Measurements from ENCODE around the gene AGXT2.

The AGXT2 gene

GRCh38 chr5:35058374-35058788, 10.6 kb upstream of the AGXT2 start:
- H3K36me3 ChIP-seq (replicated peaks; ENCODE audit: low read depth, low read length) = no peaks in the 10 kb centered on the region
- no peaks in the 10 kb centered on the region for H3K9me3 ChIP-seq (ENCODE audit: insufficient read depth, low read length)
- no peak overlapping the region; the same call in 1 of the 2 replicates for H2AFZ ChIP-seq (ENCODE audit: low read depth, low read length)
- H3K9ac ChIP-seq (ENCODE audit: low read length) = peak overlapping the region; percentile 1; the same call in 1 of the 2 replicates
- H3K27ac ChIP-seq (ENCODE audit: low read length) = peak overlapping the region; percentile 42
- TF ChIP-seq, protein P1, sequence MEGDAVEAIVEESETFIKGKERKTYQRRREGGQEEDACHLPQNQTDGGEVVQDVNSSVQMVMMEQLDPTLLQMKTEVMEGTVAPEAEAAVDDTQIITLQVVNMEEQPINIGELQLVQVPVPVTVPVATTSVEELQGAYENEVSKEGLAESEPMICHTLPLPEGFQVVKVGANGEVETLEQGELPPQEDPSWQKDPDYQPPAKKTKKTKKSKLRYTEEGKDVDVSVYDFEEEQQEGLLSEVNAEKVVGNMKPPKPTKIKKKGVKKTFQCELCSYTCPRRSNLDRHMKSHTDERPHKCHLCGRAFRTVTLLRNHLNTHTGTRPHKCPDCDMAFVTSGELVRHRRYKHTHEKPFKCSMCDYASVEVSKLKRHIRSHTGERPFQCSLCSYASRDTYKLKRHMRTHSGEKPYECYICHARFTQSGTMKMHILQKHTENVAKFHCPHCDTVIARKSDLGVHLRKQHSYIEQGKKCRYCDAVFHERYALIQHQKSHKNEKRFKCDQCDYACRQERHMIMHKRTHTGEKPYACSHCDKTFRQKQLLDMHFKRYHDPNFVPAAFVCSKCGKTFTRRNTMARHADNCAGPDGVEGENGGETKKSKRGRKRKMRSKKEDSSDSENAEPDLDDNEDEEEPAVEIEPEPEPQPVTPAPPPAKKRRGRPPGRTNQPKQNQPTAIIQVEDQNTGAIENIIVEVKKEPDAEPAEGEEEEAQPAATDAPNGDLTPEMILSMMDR (IDR thresholded peaks at IDR 0.05; ENCODE audit: low read depth, low read length) = no peak
- no peak for TF ChIP-seq EZH2phosphoT487 (IDR thresholded peaks at IDR 0.05; ENCODE audit: low read depth)
- H3K4me1 ChIP-seq (ENCODE audit: low read length) = peaks cover 22% of the 10 kb centered on the region
- H3K4me3 ChIP-seq (ENCODE audit: low read length) = peak overlapping the region; percentile 55
- no peaks in the 10 kb centered on the region for H3K27me3 ChIP-seq (ENCODE audit: low read depth, low read length)
- H3K79me2 ChIP-seq (ENCODE audit: low read length) = no peaks in the 10 kb centered on the region
- no peaks in the 10 kb centered on the region for H4K20me1 ChIP-seq (ENCODE audit: insufficient read depth, low read length)
- peak overlapping the region; percentile 77 for H3K4me2 ChIP-seq (ENCODE audit: low read length)

DNA sequence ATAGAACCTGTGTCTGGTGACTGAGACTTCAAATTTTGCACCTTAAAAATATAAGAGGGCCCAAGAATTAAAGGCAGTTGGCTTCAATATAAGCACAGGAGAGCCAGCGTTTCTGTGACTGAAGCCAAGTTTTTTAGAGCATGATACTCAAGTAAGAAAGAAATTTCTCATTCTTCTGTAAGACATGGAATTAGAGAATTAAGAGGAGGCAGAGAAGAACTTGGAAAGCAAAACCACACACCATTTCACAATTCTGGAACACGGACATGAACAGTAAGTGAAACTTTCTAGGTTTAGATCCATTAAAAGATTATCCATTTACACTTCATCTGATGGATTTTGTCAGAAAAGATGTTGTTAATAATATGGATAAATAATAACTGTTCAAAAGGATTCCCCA, 8.9 kb upstream of the AGXT2 start:
- H3K9ac ChIP-seq (ENCODE audit: low read length) = no peak overlapping the region
- no peaks in the 10 kb centered on the region for H3K79me2 ChIP-seq (ENCODE audit: low read length)
- no peaks in the 10 kb centered on the region for H3K27me3 ChIP-seq (ENCODE audit: low read depth, low read length)
- H3K27ac ChIP-seq (ENCODE audit: low read length) = no peak overlapping the region
- TF ChIP-seq, protein P1 (IDR thresholded peaks at IDR 0.05; ENCODE audit: low read depth, low read length) = no peak
- no peak for TF ChIP-seq EZH2phosphoT487 (IDR thresholded peaks at IDR 0.05; ENCODE audit: low read depth)
- H3K4me3 ChIP-seq (ENCODE audit: low read length) = no peak overlapping the region
- peaks cover 22% of the 10 kb centered on the region for H3K4me1 ChIP-seq (ENCODE audit: low read length)
- no peak overlapping the region for H2AFZ ChIP-seq (ENCODE audit: low read depth, low read length)
- H4K20me1 ChIP-seq (ENCODE audit: insufficient read depth, low read length) = no peaks in the 10 kb centered on the region
- H3K36me3 ChIP-seq (replicated peaks; ENCODE audit: low read depth, low read length) = no peaks in the 10 kb centered on the region
- H3K9me3 ChIP-seq (ENCODE audit: insufficient read depth, low read length) = no peaks in the 10 kb centered on the region
- H3K4me2 ChIP-seq (ENCODE audit: low read length) = no peak overlapping the region

DNA sequence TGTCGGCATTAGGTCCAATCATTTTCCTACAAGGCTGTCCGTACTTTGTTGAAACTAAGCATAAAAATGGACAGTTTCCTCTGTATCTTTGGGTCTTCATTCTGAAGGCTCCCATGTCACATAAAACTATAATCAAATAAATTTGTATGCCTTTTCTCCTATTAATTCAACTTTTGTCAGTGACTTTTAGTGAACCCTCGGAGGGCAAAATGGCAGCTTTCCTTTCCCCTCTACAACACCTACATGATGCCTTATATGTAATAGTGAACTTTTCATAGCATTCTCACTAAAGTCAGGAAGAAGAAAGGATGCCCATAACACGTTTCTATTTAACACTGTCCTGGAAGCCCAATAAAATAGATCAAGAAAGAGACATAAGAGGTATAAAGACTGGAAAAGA, 5.1 kb upstream of the AGXT2 start:
- peaks cover 9% of the 10 kb centered on the region for H3K4me1 ChIP-seq (ENCODE audit: low read length)
- H3K27ac ChIP-seq (ENCODE audit: low read length) = no peak overlapping the region
- TF ChIP-seq, protein P1 (IDR thresholded peaks at IDR 0.05; ENCODE audit: low read depth, low read length) = no peak
- TF ChIP-seq EZH2phosphoT487 (IDR thresholded peaks at IDR 0.05; ENCODE audit: low read depth) = no peak
- H3K4me2 ChIP-seq (ENCODE audit: low read length) = no peak overlapping the region
- no peaks in the 10 kb centered on the region for H3K79me2 ChIP-seq (ENCODE audit: low read length)
- H3K4me3 ChIP-seq (ENCODE audit: low read length) = no peak overlapping the region
- no peaks in the 10 kb centered on the region for H4K20me1 ChIP-seq (ENCODE audit: insufficient read depth, low read length)
- H3K36me3 ChIP-seq (replicated peaks; ENCODE audit: low read depth, low read length) = no peaks in the 10 kb centered on the region
- H3K9me3 ChIP-seq (ENCODE audit: insufficient read depth, low read length) = no peaks in the 10 kb centered on the region
- no peak overlapping the region for H2AFZ ChIP-seq (ENCODE audit: low read depth, low read length)
- no peaks in the 10 kb centered on the region for H3K27me3 ChIP-seq (ENCODE audit: low read depth, low read length)
- H3K9ac ChIP-seq (ENCODE audit: low read length) = no peak overlapping the region

DNA sequence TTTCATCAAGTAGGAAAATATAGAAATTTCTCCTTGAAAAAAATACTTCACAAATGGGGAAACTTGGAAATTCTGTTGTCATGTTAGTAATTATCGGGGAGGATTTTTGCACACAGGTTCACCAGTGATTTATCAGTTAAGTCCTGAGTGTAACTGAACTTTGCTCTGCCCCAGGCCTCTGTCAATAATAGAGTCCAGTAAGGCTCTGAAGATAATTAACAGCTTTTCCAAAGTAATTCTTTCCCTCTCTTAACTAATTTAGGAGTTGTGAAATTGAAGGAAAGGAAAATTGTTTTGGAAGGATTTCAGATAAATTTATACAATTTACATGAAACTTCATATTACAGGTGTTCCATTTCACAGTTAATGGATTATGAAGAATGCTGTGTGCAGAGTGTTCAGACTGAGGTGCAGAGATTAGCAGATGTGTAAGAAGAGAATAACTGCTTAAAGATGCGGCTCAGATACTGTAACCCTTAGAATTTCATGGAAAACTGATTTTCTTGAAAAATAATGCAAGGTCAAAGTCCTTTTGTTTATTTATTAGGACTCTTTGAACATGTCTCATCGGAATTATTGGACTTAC, 2.9 kb upstream of the AGXT2 start:
- Histone ChIP-seq H3K27me3 (ENCODE audit: low read depth, low read length) (no peaks in the 10 kb centered on the region), H3K4me3 (ENCODE audit: low read length) (no peak overlapping the region), H3K4me1 (ENCODE audit: low read length) (no peaks in the 10 kb centered on the region), H3K79me2 (ENCODE audit: low read length) (no peaks in the 10 kb centered on the region), H3K36me3 (replicated peaks; ENCODE audit: low read depth, low read length) (no peaks in the 10 kb centered on the region), H3K4me2 (ENCODE audit: low read length) (no peak overlapping the region), H2AFZ (ENCODE audit: low read depth, low read length) (no peak overlapping the region), H4K20me1 (ENCODE audit: insufficient read depth, low read length) (no peaks in the 10 kb centered on the region), H3K27ac (ENCODE audit: low read length) (no peak overlapping the region), H3K9ac (ENCODE audit: low read length) (no peak overlapping the region), H3K9me3 (ENCODE audit: insufficient read depth, low read length) (no peaks in the 10 kb centered on the region)
- no peak for TF ChIP-seq EZH2phosphoT487 (IDR thresholded peaks at IDR 0.05; ENCODE audit: low read depth)
